IPS-18a (cell line): ENCODE data around the gene UMODL1.

Experiments used
- H3K27ac ChIP-seq: one replicate; pipeline ENCODE4 v1.5.1; 2013; ENCODE audit warnings: low read length
- H3K27me3 ChIP-seq: one replicate; pipeline ENCODE4 v1.6.1; 2013; ENCODE audit warnings: mild to moderate bottlenecking, low read length; ENCODE audit not compliant: control insufficient read depth, insufficient read depth
- H3K36me3 ChIP-seq: one replicate; pipeline ENCODE4 v1.6.1; 2013; ENCODE audit warnings: low read depth, low read length; ENCODE audit not compliant: control insufficient read depth
- H3K4me1 ChIP-seq: one replicate; pipeline ENCODE4 v1.6.1; 2013; ENCODE audit warnings: low read depth, low read length; ENCODE audit not compliant: control insufficient read depth
- H3K4me3 ChIP-seq: one replicate; pipeline ENCODE4 v1.5.1; 2013; ENCODE audit warnings: low read length
- H3K9ac ChIP-seq: one replicate; pipeline ENCODE4 v1.6.1; 2013; ENCODE audit warnings: mild to moderate bottlenecking, low read length, moderate library complexity
- H3K9me3 ChIP-seq: one replicate; pipeline ENCODE4 v1.6.1; 2013; ENCODE audit warnings: low read depth, low read length; ENCODE audit not compliant: control insufficient read depth

Gene UMODL1

GRCh38 chr21:42031241-42031640 is 39.9 kb upstream of the UMODL1 start:
- Histone ChIP-seq H3K27ac (no peak overlapping the region), H3K27me3 (no peaks in the 10 kb centered on the region), H3K36me3 (no peaks in the 10 kb centered on the region), H3K4me1 (no peaks in the 10 kb centered on the region), H3K9ac (no peak overlapping the region), H3K4me3 (no peak overlapping the region), H3K9me3 (no peaks in the 10 kb centered on the region)

DNA sequence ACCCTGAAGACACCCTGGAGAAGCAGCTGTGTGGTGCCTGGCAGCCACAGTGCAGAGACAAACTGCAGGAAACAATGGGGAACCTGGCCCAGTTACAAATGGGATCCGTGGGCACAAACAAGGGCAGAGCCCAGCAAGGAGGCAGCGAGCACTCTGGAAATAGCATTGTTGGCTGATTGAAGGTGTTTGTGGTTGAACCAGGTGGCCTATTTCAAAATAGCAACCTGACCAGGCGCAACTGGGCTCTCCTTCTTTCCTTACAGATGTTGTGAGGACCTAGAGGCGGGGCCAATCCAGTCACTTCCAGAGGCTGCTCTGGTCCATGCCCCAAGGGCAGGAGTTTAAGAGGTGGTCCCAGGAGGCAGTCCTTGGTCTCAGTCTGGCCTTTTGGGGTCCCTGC is 39.3 kb upstream of the UMODL1 start:
- Histone ChIP-seq H3K9ac (no peak overlapping the region), H3K36me3 (no peaks in the 10 kb centered on the region), H3K9me3 (no peaks in the 10 kb centered on the region), H3K27me3 (no peaks in the 10 kb centered on the region), H3K27ac (no peak overlapping the region), H3K4me3 (no peak overlapping the region), H3K4me1 (no peaks in the 10 kb centered on the region)

GRCh38 chr21:42032266-42032665 is 38.9 kb upstream of the UMODL1 start:
- Histone ChIP-seq H3K9ac (no peak overlapping the region), H3K27me3 (no peaks in the 10 kb centered on the region), H3K27ac (no peak overlapping the region), H3K9me3 (no peaks in the 10 kb centered on the region), H3K4me3 (no peak overlapping the region), H3K4me1 (no peaks in the 10 kb centered on the region), H3K36me3 (no peaks in the 10 kb centered on the region)

DNA sequence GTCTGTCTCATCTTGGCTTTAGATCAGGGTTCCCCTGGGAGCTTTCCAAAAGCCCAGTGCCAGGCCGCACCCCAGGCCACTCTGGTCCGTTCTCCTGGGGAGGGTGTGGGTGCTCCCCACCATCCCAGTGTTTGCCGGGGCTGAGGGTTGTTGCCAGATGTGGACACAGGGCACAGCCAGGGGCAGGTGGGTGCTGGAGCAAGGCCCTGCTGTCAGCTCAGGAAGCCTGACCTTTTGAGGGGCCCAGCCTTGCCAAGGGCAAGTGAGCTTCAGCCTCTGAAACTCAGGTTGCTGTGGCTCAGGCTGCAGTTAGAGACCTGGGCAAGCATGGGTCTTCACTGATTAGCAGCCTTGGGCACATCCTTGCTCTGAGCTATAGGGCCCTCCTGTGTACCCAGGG is 38.1 kb upstream of the UMODL1 start:
- no peak overlapping the region for H3K27ac ChIP-seq
- no peak overlapping the region for H3K9ac ChIP-seq
- no peaks in the 10 kb centered on the region for H3K27me3 ChIP-seq
- H3K4me3 ChIP-seq: no peak overlapping the region
- H3K9me3 ChIP-seq: no peaks in the 10 kb centered on the region
- H3K36me3 ChIP-seq: no peaks in the 10 kb centered on the region
- H3K4me1 ChIP-seq: no peaks in the 10 kb centered on the region

DNA sequence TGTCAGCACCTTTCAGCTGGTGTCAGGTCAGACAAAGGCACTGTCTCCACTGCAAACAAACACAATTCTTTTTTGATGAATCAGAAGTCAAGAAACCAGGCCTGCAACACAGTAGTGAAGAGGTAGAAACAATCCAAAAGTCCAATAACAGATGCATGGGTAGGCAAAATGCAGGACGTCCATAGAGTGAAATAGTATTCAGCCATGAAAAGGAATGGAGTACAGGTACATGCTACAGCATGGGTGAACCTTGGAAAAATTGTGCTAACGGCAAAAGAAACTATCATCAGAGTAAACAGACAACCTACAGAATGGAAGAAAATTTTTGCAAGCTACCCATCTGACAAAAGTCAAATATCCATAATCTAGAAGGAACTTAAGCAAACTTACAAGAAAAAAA is 34.8 kb upstream of the UMODL1 start:
- Histone ChIP-seq H3K27me3 (no peaks in the 10 kb centered on the region), H3K36me3 (no peaks in the 10 kb centered on the region), H3K27ac (no peak overlapping the region), H3K4me3 (no peak overlapping the region), H3K9me3 (no peaks in the 10 kb centered on the region), H3K9ac (no peak overlapping the region), H3K4me1 (no peaks in the 10 kb centered on the region)

DNA sequence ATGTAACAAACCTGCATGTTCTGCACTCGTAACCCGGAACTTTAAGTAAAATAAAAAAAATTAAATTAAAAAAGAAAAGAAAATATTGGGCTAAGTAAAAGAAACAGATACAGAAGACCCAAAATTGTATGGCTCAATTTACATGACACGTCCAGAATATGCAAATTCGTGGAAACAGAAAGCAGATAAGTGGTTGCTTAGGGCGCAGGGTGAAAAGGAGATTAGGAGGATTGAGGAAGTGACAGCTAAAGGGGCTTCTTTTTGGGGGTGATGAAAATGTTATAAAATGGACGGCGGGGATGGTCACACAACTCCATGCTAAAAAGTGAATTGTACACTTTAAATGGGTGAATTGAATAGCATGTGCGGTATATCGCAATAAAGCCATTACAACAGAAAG is 33.6 kb upstream of the UMODL1 start:
- no peak overlapping the region for H3K27ac ChIP-seq
- no peaks in the 10 kb centered on the region for H3K9me3 ChIP-seq
- H3K9ac ChIP-seq: no peak overlapping the region
- H3K4me3 ChIP-seq: no peak overlapping the region
- no peaks in the 10 kb centered on the region for H3K4me1 ChIP-seq
- H3K27me3 ChIP-seq: no peaks in the 10 kb centered on the region
- no peaks in the 10 kb centered on the region for H3K36me3 ChIP-seq

GRCh38 chr21:42037943-42038342 is 33.2 kb upstream of the UMODL1 start:
- no peak overlapping the region for H3K9ac ChIP-seq
- H3K27ac ChIP-seq: no peak overlapping the region
- no peaks in the 10 kb centered on the region for H3K4me1 ChIP-seq
- no peaks in the 10 kb centered on the region for H3K9me3 ChIP-seq
- H3K27me3 ChIP-seq: no peaks in the 10 kb centered on the region
- H3K36me3 ChIP-seq: no peaks in the 10 kb centered on the region
- no peak overlapping the region for H3K4me3 ChIP-seq

DNA sequence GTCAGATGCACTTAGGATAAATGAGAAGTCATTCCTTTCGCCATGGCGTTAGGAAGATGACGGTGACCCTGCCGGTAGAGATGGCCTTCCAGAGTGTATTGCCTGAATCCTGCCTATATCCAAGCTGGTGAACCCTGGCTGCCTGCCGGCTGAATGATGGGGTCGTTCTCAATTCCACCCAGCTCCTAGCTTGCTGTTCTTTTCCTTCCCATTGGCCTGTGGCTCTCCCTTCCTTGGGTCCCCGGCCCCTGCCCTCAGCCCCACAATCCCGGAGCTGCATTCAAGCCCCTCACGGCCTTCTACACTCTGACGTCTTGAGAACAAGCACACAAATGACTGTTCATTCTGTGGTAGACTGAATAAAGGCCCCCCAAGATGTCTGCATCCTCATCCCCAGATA is 32.7 kb upstream of the UMODL1 start:
- Histone ChIP-seq H3K9ac (no peak overlapping the region), H3K36me3 (no peaks in the 10 kb centered on the region), H3K27me3 (no peaks in the 10 kb centered on the region), H3K4me3 (no peak overlapping the region), H3K27ac (no peak overlapping the region), H3K4me1 (no peaks in the 10 kb centered on the region), H3K9me3 (no peaks in the 10 kb centered on the region)

- H3K4me1 ChIP-seq: no peaks in the 10 kb centered on the region
- no peak overlapping the region for H3K27ac ChIP-seq
- H3K4me3 ChIP-seq: no peak overlapping the region
- H3K27me3 ChIP-seq: no peaks in the 10 kb centered on the region
- no peak overlapping the region for H3K9ac ChIP-seq
- H3K9me3 ChIP-seq: no peaks in the 10 kb centered on the region
- no peaks in the 10 kb centered on the region for H3K36me3 ChIP-seq
Observed at GRCh38 chr21:42038826-42039425, 32.2 kb upstream of the UMODL1 start.

DNA sequence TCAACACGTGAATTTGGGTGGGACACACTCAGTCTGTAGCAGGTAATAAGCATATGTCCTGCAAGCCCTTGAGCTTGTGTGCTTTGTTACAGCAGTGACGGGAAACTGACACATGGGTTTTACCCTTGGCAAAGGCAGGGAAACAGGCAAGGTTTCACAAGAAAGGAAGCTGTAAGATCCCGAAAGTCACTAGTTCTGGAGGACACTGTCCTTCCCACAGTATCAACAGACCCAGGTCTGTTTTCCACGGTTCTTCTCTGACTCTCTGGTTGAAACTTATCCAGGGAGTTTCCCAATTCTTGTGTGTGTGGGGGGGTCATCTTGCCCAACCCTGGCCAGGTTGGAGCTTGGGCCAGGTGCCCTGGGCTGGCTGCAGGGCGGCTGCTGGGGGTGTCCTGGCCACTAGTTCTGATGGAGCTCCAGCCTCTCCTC is 31.6 kb upstream of the UMODL1 start:
- no peaks in the 10 kb centered on the region for H3K27me3 ChIP-seq
- no peak overlapping the region for H3K4me3 ChIP-seq
- H3K27ac ChIP-seq: no peak overlapping the region
- H3K9ac ChIP-seq: no peak overlapping the region
- no peaks in the 10 kb centered on the region for H3K36me3 ChIP-seq
- H3K9me3 ChIP-seq: no peaks in the 10 kb centered on the region
- no peaks in the 10 kb centered on the region for H3K4me1 ChIP-seq

GRCh38 chr21:42039911-42040351 is 31.2 kb upstream of the UMODL1 start:
- Histone ChIP-seq H3K4me1 (no peaks in the 10 kb centered on the region), H3K36me3 (no peaks in the 10 kb centered on the region), H3K9me3 (no peaks in the 10 kb centered on the region), H3K4me3 (no peak overlapping the region), H3K27me3 (no peaks in the 10 kb centered on the region), H3K27ac (no peak overlapping the region), H3K9ac (no peak overlapping the region)

DNA sequence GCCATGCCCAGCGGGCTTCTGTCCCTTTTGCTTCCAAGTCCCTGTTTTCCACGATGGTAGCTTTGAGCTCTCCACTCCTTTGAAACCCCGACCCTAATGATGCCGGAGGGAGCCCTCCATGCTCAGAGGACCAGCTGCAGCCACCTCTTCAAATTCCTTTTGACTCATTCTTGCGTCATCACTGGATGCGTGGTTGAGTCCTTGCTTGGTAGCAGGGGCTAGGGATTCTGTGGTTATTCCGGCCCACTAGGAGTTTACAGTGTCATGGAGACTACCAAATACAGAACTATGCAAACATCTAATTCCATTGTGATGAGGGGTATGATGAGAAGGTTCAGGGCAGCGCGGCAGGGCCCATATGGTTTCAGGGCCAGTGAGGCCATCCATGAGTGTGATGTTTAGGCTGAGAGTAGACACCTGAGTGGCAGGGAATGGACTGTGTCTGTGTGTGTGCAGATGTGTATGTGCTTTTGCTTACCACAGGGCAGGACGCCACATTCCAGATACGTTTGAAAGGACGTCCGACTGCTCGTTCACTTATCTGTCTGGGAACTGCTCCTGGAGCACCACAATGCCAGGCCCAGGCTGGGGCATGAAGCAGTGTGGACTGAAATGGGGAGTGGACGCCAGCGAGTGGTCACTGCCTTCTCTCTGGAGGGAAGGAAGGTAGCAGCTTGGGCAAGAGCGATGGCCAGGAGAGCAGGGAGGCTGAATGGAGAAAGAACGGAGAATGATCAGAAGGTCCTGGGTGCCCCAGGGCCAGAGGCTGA is 30.5 kb upstream of the UMODL1 start:
- Histone ChIP-seq H3K9me3 (no peaks in the 10 kb centered on the region), H3K27ac (no peak overlapping the region), H3K4me1 (no peaks in the 10 kb centered on the region), H3K4me3 (no peak overlapping the region), H3K36me3 (no peaks in the 10 kb centered on the region), H3K9ac (no peak overlapping the region), H3K27me3 (no peaks in the 10 kb centered on the region)
